Right ventricle myocardium inferior (tissue), 1 donor: Measurements from ENCODE around the gene APBB1. TPM values are rescaled to one million over a fixed set of nuclear protein-coding genes. Genes with fewer than 3 reads are reported as not detected.

Experiments
- ATAC-seq: fragments of 200-7000 bp; cut with Tn5 transposase; one replicate; pipeline ENCODE4 v1.9.1; 2020; ENCODE audit warnings: mild to moderate bottlenecking, moderate library complexity
- DNase-seq: peaks from one replicate; pipeline ENCODE4 v3.0.0; 2021; ENCODE audit errors: missing footprints
- intact Hi-C: fragments of 100-400 bp; cut with DNase I; formaldehyde crosslinking; loops from one replicate; pipeline ENCODE4 v1.11.0; 2022
- total RNA-seq: library from RNA; stranded (reverse); fragmentation: NEBNext Ultra II Directional; extraction: Animal tissue kit (Norgen Biotek cat#: 25700); gene quantifications from one replicate; pipeline ENCODE4 v1.2.1, GENCODE V29; 2021
- donor health status: DM: no; HTN: yes; CAD: no; lungs with severe emphysema.

Gene APBB1
- total RNA-seq, 1 donor from 2014 or later: 85.5 TPM

- no peak for ATAC-seq
- intact Hi-C loops: no loop called here
- no peak for DNase-seq
Observed at GRCh38 chr11:6427516-6427915, 8.6 kb upstream of the APBB1 start.

- no peak for DNase-seq
- intact Hi-C loops: no loop called here
- no peak for ATAC-seq
Observed at GRCh38 chr11:6420677-6421076, 1.8 kb upstream of the APBB1 start.

GRCh38 chr11:6418557-6419008 lies 311 bp downstream of the APBB1 start:
- intact Hi-C loops: loop anchor here (1.0 to 5.0 kb wide), 2 partner anchors 28 to 41 kb away; partner anchors contain the start of gene SMPD1
- DNase-seq (no peak), ATAC-seq (peak; percentile 23)

DNA sequence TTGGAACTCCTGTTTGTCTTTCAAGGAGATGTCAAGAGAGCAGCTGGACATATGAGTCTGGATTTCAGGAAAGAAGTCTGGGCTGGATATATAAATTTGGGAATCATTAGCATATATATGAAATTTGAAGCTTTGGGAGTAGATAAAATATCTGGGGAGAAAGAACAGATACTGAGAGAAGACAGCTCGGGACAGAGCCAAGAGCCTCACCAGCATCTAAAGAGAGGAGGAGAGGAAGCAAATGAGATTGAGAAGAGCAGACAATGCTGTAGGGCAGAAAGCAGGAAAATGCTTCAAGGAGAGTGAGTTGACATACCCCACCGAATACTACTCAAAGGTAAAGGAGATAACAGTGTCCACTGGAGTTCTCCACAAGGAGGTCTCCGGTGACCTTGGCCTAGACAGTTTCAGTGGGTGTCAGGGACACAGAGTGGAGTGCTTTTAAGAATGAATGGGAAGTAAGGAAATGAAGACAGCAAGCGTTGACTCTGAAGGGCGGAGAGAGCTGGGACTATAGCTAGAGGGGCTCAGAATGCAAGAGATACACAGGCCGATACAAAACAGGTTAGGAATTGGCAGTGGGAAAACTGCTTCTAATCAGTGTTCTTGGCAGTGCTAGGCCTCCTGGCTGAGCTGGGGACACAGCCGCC lies 862 bp downstream of the APBB1 start:
- intact Hi-C loops: loop anchor here (5.0 kb wide), 1 partner anchor 41 kb away; no protein-coding TSS in a partner anchor
- peak; percentile 66 for ATAC-seq
- no peak for DNase-seq

- no peak for DNase-seq
- intact Hi-C loops: loop anchor here (5.0 kb wide), 1 partner anchor 38 kb away; no protein-coding TSS in a partner anchor
- no peak for ATAC-seq
Observed at GRCh38 chr11:6415797-6416196, 3.1 kb downstream of the APBB1 start.

DNA sequence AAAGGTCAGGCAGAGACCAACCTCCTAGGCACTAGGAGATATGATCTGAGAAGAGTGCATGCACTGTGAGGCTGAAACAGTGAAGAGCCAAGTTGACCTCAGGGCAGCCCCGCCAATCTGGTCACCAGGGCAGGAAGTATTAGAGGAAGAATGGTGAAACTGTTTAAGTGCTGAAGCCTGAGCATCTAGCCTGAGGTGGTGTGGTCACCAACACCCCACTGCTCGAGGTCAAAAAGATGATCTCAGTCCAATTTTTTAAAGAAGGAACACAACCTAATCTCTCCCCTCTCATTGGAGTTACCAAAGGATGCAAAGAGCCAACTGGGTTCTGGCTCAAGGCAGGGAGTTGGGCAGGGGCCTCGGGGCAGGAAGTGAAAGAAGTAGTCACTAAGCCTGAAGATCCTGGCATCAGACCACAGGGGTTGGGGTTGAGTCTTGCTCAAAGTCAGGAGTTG lies 4.0 kb downstream of the APBB1 start:
- DNase-seq: no peak
- ATAC-seq: no peak
- intact Hi-C loops: loop anchor here (5.0 kb wide), 1 partner anchor 38 kb away; no protein-coding TSS in a partner anchor

DNA sequence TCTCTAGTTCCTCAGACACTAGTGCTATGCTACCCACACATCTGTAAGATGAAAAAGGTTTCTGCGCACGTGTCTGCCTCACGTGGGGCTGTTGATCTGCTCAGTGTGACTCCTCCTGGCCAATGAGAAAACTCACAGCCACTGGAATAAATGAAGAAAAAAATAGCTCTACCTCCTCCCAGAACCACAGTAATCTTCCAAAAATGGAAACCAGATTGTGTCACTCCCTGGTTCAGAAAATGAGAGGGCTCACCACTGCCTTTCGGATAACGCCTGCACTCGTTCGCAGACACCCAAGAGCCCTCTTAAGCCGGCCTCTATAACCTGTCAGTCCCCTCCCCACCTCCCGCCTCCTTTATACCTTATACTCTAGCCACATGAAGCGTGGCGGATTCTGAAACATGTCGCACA lies 5.1 kb downstream of the APBB1 start:
- intact Hi-C loops: no loop called here
- no peak for ATAC-seq
- no peak for DNase-seq

DNA sequence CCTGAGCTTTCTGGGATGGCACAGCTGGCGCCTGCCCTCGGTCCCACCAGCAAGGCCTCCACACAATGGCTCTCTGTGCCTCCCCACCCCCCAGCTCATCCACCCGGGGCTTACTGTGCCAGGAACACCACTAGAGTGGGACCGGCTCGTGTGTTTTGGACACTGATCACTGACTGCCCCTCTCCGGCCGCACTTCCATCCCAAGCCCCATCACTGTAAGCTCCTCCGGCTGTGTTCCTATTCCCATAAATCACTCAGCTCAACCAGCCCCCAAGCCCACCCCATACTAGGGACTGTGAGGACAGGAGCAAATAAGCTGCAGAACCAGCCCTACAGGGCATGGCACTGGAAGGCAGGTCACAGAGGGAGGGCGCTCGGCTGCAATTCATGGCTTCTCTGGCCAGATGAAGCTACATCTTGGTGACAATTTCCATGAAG lies 7.3 kb downstream of the APBB1 start:
- intact Hi-C loops: no loop called here
- DNase-seq (no peak), ATAC-seq (no peak)

GRCh38 chr11:6410695-6411430 lies 8.0 kb downstream of the APBB1 start:
- DNase-seq (no peak), ATAC-seq (no peak)
- intact Hi-C loops: no loop called here

DNA sequence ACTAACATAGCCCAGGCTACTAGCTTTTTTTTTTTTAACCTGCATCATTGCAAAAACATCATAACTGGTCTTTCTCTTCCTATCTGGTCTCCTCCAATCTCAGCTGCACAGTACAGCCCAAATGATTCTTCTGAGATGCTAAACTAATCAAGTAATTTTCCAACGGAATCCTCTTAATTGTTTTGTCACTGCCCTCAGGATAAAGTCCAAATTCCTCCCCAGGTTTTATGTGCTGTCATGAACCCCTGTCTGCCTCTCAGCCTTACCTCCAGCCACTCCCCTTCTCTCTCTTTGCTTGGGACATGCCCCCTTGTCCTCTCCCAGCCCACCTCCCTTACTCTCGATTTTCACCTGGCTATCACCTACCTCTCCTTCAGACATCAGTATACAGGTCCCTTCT lies 12.5 kb downstream of the APBB1 start:
- DNase-seq: no peak
- intact Hi-C loops: no loop called here
- ATAC-seq: no peak

DNA sequence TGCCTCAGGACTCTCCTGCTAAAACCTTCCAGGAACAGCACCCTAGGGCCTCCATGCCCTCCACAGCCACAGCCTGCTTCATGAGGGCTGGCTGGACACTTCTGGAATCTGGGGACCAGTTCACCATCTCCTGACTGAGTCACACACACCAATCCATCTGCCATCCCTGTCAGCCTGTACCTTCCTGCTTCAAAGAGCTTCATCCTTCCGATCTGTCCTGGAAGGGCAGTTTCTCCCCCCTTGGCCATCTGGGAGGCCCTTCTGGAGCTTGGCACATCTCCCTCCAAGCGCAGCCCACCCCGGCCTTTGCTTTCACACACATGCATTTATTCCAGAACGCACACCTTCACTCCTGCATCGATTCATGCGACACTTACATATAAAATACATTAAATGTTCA lies 13.0 kb downstream of the APBB1 start:
- ATAC-seq: no peak
- intact Hi-C loops: no loop called here
- no peak for DNase-seq

GRCh38 chr11:6405052-6405667 lies 13.7 kb downstream of the APBB1 start:
- no peak for DNase-seq
- intact Hi-C loops: no loop called here
- ATAC-seq: no peak

- ATAC-seq (no peak), DNase-seq (no peak)
- intact Hi-C loops: no loop called here
Observed at GRCh38 chr11:6404342-6405051, 14.4 kb downstream of the APBB1 start.

GRCh38 chr11:6403539-6403938 lies 15.4 kb downstream of the APBB1 start:
- DNase-seq (no peak), ATAC-seq (no peak)
- intact Hi-C loops: no loop called here

DNA sequence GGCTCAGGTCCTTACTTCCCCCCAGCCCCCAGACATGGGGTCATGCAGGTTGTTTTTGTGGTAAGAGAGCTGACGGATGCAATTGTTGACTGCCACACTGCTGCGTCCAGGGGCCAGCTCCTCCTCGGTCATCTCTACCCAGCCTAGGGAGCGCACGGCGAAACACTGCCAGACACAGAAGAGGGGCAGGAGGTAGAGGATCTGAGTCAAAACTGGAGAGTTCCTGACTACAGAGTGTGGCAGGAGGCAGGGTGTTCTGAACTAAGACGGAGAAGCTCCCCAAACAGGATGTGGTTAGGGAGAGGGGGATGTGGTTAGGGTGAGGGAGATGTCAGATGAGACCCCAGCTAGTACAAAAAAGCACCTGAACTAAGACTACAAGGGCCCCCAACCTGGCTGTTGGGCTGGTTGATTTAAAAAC lies 16.3 kb downstream of the APBB1 start:
- ATAC-seq: no peak
- DNase-seq: no peak
- intact Hi-C loops: no loop called here

DNA sequence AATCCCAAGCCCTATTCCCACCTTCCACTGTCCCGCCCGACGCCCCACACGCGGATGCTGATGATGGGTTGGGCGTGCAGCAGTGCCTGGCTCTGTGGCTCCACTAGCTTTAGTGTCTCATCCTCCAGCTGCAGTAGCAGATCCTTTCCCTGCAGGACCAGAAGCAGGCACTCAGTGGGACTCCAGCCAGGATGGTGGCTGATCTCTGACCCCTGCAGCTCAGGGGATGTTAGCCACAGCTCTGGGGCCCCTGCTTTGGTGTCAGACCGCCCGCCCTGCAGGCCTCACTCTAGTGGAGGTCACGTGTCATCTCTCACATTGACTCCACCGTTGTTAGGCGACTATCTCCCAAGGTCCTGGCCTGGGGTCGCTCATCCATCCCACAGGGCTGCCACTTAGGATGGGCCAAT lies 16.8 kb downstream of the APBB1 start:
- DNase-seq: no peak
- intact Hi-C loops: no loop called here
- no peak for ATAC-seq

GRCh38 chr11:6401464-6401863 lies 17.4 kb downstream of the APBB1 start:
- DNase-seq (no peak), ATAC-seq (peak; percentile 10)
- intact Hi-C loops: no loop called here

DNA sequence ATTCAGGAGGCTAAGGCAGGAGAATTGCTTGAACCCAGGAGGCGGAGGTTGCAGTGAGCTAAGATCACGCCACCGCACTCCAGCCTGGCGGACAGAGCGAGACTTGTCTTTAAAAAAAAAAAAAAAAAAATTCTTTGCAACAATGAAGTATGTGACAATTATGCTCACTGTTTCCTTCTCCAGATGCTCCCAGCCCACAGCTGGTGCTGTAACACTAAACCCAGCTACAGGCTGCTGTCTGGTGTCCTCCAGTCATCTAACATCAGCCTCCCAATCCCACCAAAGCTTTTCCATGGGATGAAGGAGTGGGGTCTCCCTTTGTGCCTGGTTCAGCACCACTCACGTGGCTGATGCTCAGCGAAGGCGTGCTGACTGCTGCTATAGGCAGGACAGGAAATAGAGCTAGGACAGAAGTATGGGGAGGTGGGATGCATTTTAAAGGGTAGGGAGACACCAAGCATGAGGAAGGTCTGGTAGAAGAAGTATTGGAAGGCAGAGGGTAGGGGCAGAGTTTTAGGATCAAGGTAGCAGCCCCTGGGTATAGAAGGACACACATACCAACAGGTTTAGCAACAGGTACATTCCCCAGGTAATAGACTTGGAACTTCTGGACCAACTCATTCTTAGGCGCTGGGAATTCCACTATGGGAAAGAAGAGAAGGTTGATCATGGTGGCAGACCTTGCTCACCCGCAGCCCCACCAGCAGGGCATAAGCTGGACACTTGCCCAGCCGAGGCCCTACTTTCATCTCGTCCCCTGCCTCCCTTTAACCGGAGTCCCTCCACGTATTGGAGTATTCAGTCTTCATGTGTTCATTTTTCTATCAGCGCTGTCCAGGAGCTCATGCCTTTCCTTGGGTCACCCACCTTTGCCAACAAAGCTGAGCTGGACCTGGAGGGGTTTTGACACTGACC lies 18.2 kb downstream of the APBB1 start:
- no peak for ATAC-seq
- intact Hi-C loops: no loop called here
- DNase-seq: no peak
